Body of pancreas (tissue), 4 donors: ENCODE results near the gene PEMT. TPM values are rescaled to one million over a fixed set of nuclear protein-coding genes. Genes with fewer than 3 reads are reported as not detected.

Experiments
- ATAC-seq: fragments of 150-250 bp; one replicate; pipeline ENCODE4 v1.9.1; 2016
- DNase-seq, 4 donors: peaks; one replicate each; pipeline ENCODE4 v3.0.0-alpha.2; 2019
- H3K27ac ChIP-seq, 4 donors: fragments of 200-600 bp; sonication (generic); 1 replicate in 3 of 4; 2 replicates in 1 of 4; pipeline versions ENCODE4 v1.5.1 to v1.6.1; 2016 to 2019; ENCODE audit warnings: mild to moderate bottlenecking in 1 of 4, mixed read lengths in 1 of 4, moderate library complexity in 1 of 4
- H3K27me3 ChIP-seq, 2 donors: fragments of 200-600 bp; sonication (generic); one replicate each; pipeline ENCODE4 v1.6.0; 2016; ENCODE audit warnings: mild to moderate bottlenecking in 1 of 2
- H3K36me3 ChIP-seq, 2 donors: fragments of 200-600 bp; sonication (generic); replicated peaks in 1 of 2; 2 replicates each; pipeline ENCODE4 v1.5.1; 2016; ENCODE audit warnings: low read depth in 2 of 2; ENCODE audit not compliant: insufficient read depth in 1 of 2
- H3K4me1 ChIP-seq: fragments of 200-600 bp; sonication (generic); one replicate; pipeline ENCODE4 v1.6.0; 2016
- H3K4me3 ChIP-seq, 2 donors: fragments of 200-600 bp; sonication (generic); 1 replicate in 1 of 2; 2 replicates in 1 of 2; pipeline ENCODE4 v1.5.1; 2016 to 2019
- H3K9me3 ChIP-seq, 3 donors: fragments of 200-600 bp; sonication (generic); 1 replicate in 2 of 3; 2 replicates in 1 of 3; pipeline ENCODE4 v1.5.1; 2016
- POLR2A ChIP-seq, 3 donors: fragments of 450-650 bp; IDR thresholded peaks; one replicate each; pipeline ENCODE4 v1.6.1; 2016; ENCODE audit warnings: antibody characterized with exemption in 3 of 3, mild to moderate bottlenecking in 2 of 3
- WGBS, 2 donors: methylation state at CpG; one replicate each; pipeline ENCODE4 v1.1.5; 2017; 5-methylcytosine and 5-hydroxymethylcytosine counted together
- intact Hi-C: fragments of 100-400 bp; cut with DNase I; formaldehyde crosslinking; loops from one replicate; pipeline ENCODE4 v1.15.1; 2023
- total RNA-seq, 2 donors: library from RNA; depleted of rRNA; stranded (reverse); fragments of >200 nt; gene quantifications; one replicate each; pipeline ENCODE4 v1.1.0, GENCODE V29; 2016
- TF ChIP-seq, protein P1 (sequence below), 7 experiments: fragments of 450-650 bp in 4 of 7; fragments of 200-600 bp in 3 of 7; sonication (generic) in 3 of 7; IDR thresholded peaks; one replicate each; pipeline ENCODE4 v1.5.1; 2016 to 2019; ENCODE audit warnings: antibody characterized with exemption in 7 of 7

The PEMT gene
- total RNA-seq, 2 donors from 2014 or later = 23.4 to 27.8 TPM

- peaks cover 6% of the 10 kb centered on the region for H3K4me1 ChIP-seq
- intact Hi-C loops = no loop called here
- H3K27me3 ChIP-seq = no peaks in the 10 kb centered on the region
- ATAC-seq (no peak), DNase-seq (peak in 1 of 4 donors; percentile 20)
- H3K4me3 ChIP-seq = no peak overlapping the region
- peak in 1 of 3 donors; percentile 33 for TF ChIP-seq POLR2A (IDR thresholded peaks at IDR 0.05)
- TF ChIP-seq, protein P1, sequence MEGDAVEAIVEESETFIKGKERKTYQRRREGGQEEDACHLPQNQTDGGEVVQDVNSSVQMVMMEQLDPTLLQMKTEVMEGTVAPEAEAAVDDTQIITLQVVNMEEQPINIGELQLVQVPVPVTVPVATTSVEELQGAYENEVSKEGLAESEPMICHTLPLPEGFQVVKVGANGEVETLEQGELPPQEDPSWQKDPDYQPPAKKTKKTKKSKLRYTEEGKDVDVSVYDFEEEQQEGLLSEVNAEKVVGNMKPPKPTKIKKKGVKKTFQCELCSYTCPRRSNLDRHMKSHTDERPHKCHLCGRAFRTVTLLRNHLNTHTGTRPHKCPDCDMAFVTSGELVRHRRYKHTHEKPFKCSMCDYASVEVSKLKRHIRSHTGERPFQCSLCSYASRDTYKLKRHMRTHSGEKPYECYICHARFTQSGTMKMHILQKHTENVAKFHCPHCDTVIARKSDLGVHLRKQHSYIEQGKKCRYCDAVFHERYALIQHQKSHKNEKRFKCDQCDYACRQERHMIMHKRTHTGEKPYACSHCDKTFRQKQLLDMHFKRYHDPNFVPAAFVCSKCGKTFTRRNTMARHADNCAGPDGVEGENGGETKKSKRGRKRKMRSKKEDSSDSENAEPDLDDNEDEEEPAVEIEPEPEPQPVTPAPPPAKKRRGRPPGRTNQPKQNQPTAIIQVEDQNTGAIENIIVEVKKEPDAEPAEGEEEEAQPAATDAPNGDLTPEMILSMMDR (IDR thresholded peaks at IDR 0.05) = no peak
- H3K36me3 ChIP-seq = no peaks in the 10 kb centered on the region
- 81 to 88% methylated on average over 5 to 15 of the region's 15 CpGs for WGBS, 2 donors
- no peak overlapping the region for H3K27ac ChIP-seq
- no peaks in the 10 kb centered on the region for H3K9me3 ChIP-seq
Measured at GRCh38 chr17:17518014-17518413, 73.5 kb downstream of the PEMT start.

GRCh38 chr17:17516941-17517720 is 74.4 kb downstream of the PEMT start:
- Histone ChIP-seq H3K4me1 (no peaks in the 10 kb centered on the region), H3K27ac (peak overlapping the region in 1 of 4 donors; percentile 37), H3K9me3 (no peaks in the 10 kb centered on the region), H3K4me3 (no peak overlapping the region), H3K27me3 (no peaks in the 10 kb centered on the region), H3K36me3 (no peaks in the 10 kb centered on the region)
- DNase-seq (peak in 1 of 4 donors; percentile 11), ATAC-seq (no peak)
- WGBS, 2 donors = 88 to 93% methylated on average over 12 to 14 of the region's 14 CpGs
- TF ChIP-seq, protein P1 (IDR thresholded peaks at IDR 0.05) = no peak
- no peak for TF ChIP-seq POLR2A (IDR thresholded peaks at IDR 0.05)
- intact Hi-C loops = no loop called here

GRCh38 chr17:17515934-17516930 is 75.3 kb downstream of the PEMT start:
- DNase-seq = peak in 1 of 4 donors; percentile 16
- intact Hi-C loops = no loop called here
- peak overlapping the region in 1 of 4 donors; percentile 37 for H3K27ac ChIP-seq
- H3K36me3 ChIP-seq = no peaks in the 10 kb centered on the region
- no peak overlapping the region for H3K4me3 ChIP-seq
- ATAC-seq = no peak
- 86% methylated on average over 18 to 21 of the region's 21 CpGs for WGBS, 2 donors
- H3K9me3 ChIP-seq = no peaks in the 10 kb centered on the region
- no peak for TF ChIP-seq POLR2A (IDR thresholded peaks at IDR 0.05)
- TF ChIP-seq, protein P1 (IDR thresholded peaks at IDR 0.05) = no peak
- no peaks in the 10 kb centered on the region for H3K4me1 ChIP-seq
- no peaks in the 10 kb centered on the region for H3K27me3 ChIP-seq

GRCh38 chr17:17514993-17515933 is 76.2 kb downstream of the PEMT start:
- Histone ChIP-seq H3K9me3 (no peaks in the 10 kb centered on the region), H3K36me3 (no peaks in the 10 kb centered on the region), H3K27ac (peak overlapping the region in 1 of 4 donors; percentile 37), H3K4me3 (no peak overlapping the region), H3K27me3 (no peaks in the 10 kb centered on the region), H3K4me1 (no peaks in the 10 kb centered on the region)
- intact Hi-C loops = no loop called here
- DNase-seq = peak in 1 of 4 donors; percentile 13
- WGBS, 2 donors = 89 to 91% methylated on average over 12 to 20 of the region's 21 CpGs
- peak; percentile 22 for ATAC-seq
- no peak for TF ChIP-seq POLR2A (IDR thresholded peaks at IDR 0.05)
- TF ChIP-seq, protein P1 (IDR thresholded peaks at IDR 0.05) = no peak
